ENCODE measurements around the gene TSPAN9. TPM values are rescaled to one million over a fixed set of nuclear protein-coding genes. Genes with fewer than 3 reads are reported as not detected.

The TSPAN9 gene
- total RNA-seq, 2 experiments from 2014 or later, result 0.07 TPM; not detected in 1

DNA sequence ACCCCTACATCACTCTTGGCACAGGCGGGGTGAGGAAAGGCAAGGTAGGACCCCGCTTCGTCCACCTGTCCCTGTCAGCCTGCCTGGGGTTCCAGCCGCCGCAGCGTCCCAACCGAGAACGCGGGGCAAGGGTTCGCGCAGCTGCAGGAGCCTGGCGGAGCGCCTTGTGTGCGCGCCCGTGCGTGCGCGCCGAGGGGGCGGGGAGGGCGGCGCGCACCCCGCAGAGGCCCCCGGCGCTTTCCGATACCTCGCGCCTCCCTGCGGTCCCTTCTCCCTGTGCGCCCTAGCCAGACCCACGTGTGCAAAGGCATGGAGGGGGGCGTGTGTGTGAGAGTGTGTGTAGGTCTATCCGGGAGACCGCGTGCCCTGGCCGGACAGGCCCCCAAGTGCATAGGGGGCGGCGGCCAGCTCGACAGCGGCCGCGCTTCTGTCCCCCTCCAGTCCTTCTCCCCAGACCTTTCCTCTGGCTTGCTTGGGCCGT lies 122.4 kb downstream of the TSPAN9 start:
- CTCF ChIA-PET, result interaction anchor here (1.0 to 1.9 kb wide), 2 partner anchors 76 to 126 kb away, joined by 3 to 5 read pairs; no protein-coding TSS in a partner anchor
- no peaks in the 10 kb centered on the region for H3K9me3 Mint-ChIP-seq
- H3K27ac Mint-ChIP-seq, result no peak overlapping the region
- peaks cover 36% of the 10 kb centered on the region for H3K27me3 Mint-ChIP-seq
- no peaks in the 10 kb centered on the region for H3K36me3 Mint-ChIP-seq (ENCODE audit: low read depth)
- peak; percentile 40 for ATAC-seq
- TF ChIP-seq, protein P1, sequence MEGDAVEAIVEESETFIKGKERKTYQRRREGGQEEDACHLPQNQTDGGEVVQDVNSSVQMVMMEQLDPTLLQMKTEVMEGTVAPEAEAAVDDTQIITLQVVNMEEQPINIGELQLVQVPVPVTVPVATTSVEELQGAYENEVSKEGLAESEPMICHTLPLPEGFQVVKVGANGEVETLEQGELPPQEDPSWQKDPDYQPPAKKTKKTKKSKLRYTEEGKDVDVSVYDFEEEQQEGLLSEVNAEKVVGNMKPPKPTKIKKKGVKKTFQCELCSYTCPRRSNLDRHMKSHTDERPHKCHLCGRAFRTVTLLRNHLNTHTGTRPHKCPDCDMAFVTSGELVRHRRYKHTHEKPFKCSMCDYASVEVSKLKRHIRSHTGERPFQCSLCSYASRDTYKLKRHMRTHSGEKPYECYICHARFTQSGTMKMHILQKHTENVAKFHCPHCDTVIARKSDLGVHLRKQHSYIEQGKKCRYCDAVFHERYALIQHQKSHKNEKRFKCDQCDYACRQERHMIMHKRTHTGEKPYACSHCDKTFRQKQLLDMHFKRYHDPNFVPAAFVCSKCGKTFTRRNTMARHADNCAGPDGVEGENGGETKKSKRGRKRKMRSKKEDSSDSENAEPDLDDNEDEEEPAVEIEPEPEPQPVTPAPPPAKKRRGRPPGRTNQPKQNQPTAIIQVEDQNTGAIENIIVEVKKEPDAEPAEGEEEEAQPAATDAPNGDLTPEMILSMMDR (IDR thresholded peaks at IDR 0.05), result no peak
- DNase-seq, result no peak
- H3K4me1 Mint-ChIP-seq (ENCODE audit: low read depth), result peaks cover 3% of the 10 kb centered on the region
- POLR2A ChIA-PET, result interaction anchor here (1.1 kb wide), 1 partner anchor 13 kb away, joined by 3 read pairs; no protein-coding TSS in a partner anchor
- H3K4me3 Mint-ChIP-seq, result peak overlapping the region; percentile 22
- intact Hi-C loops (cut with micrococcal nuclease), result loop anchor here (5.0 kb wide), 1 partner anchor 127 kb away; no protein-coding TSS in a partner anchor

DNA sequence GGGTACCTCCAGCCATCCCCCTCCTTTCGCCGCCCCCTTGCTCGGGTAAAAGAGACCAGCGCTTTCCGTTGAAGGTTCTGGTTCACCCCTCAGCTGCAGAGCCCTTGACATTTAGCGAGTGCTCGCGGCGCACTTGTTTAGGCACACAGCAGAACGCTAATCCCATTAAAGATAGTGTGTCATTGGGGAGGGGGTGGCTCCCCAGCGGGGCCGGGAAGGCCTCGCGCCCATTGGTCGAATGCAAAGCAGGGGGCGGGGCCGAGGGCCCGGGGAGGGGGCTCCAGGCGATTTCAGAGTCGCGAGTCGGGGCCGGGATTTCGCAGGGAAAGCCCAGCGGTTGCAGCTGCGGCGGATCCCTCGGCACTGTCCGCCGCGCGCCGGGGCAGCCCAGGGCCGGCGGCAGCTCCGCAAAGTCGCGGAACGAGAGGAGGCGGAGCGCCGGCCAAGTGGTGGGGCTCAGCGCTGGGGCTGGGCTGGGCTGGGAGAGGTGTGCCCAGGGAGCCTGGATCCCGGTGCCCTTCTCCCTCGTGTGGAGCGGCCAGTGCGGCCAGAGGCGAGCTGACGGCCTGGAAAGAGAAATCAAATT lies 122.9 kb downstream of the TSPAN9 start:
- intact Hi-C loops (cut with micrococcal nuclease), result loop anchor here (5.0 kb wide), 1 partner anchor 128 kb away; no protein-coding TSS in a partner anchor
- peak overlapping the region; percentile 22 for H3K4me3 Mint-ChIP-seq
- H3K36me3 Mint-ChIP-seq (ENCODE audit: low read depth), result no peaks in the 10 kb centered on the region
- H3K4me1 Mint-ChIP-seq (ENCODE audit: low read depth), result peaks cover 3% of the 10 kb centered on the region
- peak; percentile 48 for ATAC-seq
- H3K9me3 Mint-ChIP-seq, result no peaks in the 10 kb centered on the region
- TF ChIP-seq, protein P1 (IDR thresholded peaks at IDR 0.05), result no peak
- peaks cover 36% of the 10 kb centered on the region for H3K27me3 Mint-ChIP-seq
- ChIA-PET POLR2A (interaction anchor here (1.1 kb wide), 1 partner anchor 14 kb away, joined by 3 read pairs; no protein-coding TSS in a partner anchor), CTCF (interaction anchor here (1.9 kb wide), 1 partner anchor 75 kb away, joined by 5 read pairs; no protein-coding TSS in a partner anchor)
- H3K27ac Mint-ChIP-seq, result no peak overlapping the region
- DNase-seq, result no peak

DNA sequence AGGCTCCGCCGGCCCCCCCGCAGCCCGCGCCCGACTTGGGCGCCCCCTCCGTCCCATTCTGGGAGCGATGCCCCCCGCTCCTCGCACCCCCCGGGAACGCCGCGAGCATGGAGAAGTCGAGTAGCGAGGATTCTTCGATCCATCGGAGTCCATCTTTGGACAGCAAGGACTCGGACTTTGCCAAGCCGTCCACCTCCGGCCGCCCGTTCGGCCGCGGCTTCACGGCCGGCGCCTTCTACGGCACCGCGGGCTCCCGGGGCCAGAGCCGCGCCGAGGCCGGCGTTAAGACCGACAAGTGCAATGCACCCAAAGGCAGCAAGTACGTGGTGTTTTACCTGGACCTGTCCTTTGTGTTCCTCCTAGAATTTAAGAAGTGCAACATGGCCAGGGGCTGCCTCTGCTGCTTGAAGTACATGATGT lies 123.6 kb downstream of the TSPAN9 start:
- peaks cover 3% of the 10 kb centered on the region for H3K4me1 Mint-ChIP-seq (ENCODE audit: low read depth)
- TF ChIP-seq, protein P1 (IDR thresholded peaks at IDR 0.05), result no peak
- ChIA-PET CTCF (interaction anchor here (1.9 to 3.0 kb wide), 2 partner anchors 65 to 75 kb away, joined by 5 to 17 read pairs; no protein-coding TSS in a partner anchor), POLR2A (no interaction called here)
- H3K27ac Mint-ChIP-seq, result no peak overlapping the region
- ATAC-seq (no peak), DNase-seq (no peak)
- no peaks in the 10 kb centered on the region for H3K36me3 Mint-ChIP-seq (ENCODE audit: low read depth)
- H3K27me3 Mint-ChIP-seq, result peaks cover 36% of the 10 kb centered on the region
- intact Hi-C loops (cut with micrococcal nuclease), result loop anchor here (5.0 kb wide), 1 partner anchor 129 kb away; no protein-coding TSS in a partner anchor
- no peak overlapping the region for H3K4me3 Mint-ChIP-seq
- H3K9me3 Mint-ChIP-seq, result no peaks in the 10 kb centered on the region

DNA sequence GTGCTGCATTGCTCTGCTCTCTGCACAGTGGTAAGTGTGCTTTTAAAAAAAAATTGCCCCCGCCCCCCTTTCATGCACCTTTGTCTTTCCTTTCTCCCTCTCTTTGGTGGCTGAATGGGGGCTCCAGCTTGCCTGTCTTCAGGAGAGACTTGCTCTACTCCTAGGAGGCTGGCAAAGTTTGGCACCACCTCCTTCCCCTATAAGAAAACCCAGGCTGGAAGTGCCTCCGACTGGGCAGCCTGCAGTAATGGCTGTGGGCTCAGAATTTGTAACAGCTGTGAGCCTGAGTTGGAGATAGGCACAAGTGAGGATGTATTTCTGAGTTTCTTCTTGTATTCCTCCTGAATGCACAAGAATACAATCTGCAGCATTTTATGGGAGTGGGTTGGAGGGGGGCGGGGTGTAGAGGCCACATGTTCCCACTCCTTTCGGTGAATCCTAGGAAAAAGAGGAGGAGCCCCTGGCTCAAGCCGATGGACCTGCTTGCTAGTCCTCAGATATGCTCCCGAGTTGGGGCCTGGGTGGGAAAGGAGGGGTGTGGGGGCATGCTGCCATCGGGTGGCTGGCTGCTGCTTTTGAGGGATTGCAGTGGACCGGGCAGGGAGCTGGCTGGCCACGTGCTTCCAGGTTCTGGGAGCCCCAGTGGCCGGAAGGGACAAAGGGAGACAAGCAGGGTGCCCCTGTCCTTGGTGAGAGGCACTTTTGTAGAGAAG lies 124.3 kb downstream of the TSPAN9 start:
- H3K4me3 Mint-ChIP-seq, result no peak overlapping the region
- no peak overlapping the region for H3K27ac Mint-ChIP-seq
- POLR2A ChIA-PET, result interaction anchor here (0.6 kb wide), 1 partner anchor 25 kb away, joined by 3 read pairs; no protein-coding TSS in a partner anchor
- DNase-seq (no peak), ATAC-seq (no peak)
- peaks cover 3% of the 10 kb centered on the region for H3K4me1 Mint-ChIP-seq (ENCODE audit: low read depth)
- CTCF ChIA-PET, result interaction anchor here (0.6 to 3.0 kb wide), 11 partner anchors 8 to 1196 kb away, joined by 3 to 17 read pairs (median 3); no protein-coding TSS in a partner anchor
- H3K27me3 Mint-ChIP-seq, result peaks cover 35% of the 10 kb centered on the region
- H3K9me3 Mint-ChIP-seq, result no peaks in the 10 kb centered on the region
- intact Hi-C loops (cut with micrococcal nuclease), result loop anchor here (2.0 to 5.0 kb wide), 2 partner anchors 67 to 129 kb away; no protein-coding TSS in a partner anchor
- TF ChIP-seq, protein P1 (IDR thresholded peaks at IDR 0.05), result no peak
- H3K36me3 Mint-ChIP-seq (ENCODE audit: low read depth), result no peaks in the 10 kb centered on the region
